ENCODE results near the gene SYT13. TPM values are rescaled to one million over a fixed set of nuclear protein-coding genes. Genes with fewer than 3 reads are reported as not detected.

The SYT13 gene, protein sequence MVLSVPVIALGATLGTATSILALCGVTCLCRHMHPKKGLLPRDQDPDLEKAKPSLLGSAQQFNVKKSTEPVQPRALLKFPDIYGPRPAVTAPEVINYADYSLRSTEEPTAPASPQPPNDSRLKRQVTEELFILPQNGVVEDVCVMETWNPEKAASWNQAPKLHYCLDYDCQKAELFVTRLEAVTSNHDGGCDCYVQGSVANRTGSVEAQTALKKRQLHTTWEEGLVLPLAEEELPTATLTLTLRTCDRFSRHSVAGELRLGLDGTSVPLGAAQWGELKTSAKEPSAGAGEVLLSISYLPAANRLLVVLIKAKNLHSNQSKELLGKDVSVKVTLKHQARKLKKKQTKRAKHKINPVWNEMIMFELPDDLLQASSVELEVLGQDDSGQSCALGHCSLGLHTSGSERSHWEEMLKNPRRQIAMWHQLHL
- 3.8 TPM for polyA plus RNA-seq (2013, experiment 1 of 2)
- 5.6 TPM for polyA plus RNA-seq (2013, experiment 2 of 2)

GRCh38 chr11:45285930-45286632, at the start of gene SYT13:
TSS of gene SYT13 (minus strand) at chr11:45286341. CDS start at chr11:45286207, 134 bp downstream.
- H3K4me3 ChIP-seq (ENCODE audit: low read length), result peak within 1 kb of the TSS; percentile 79

DNA sequence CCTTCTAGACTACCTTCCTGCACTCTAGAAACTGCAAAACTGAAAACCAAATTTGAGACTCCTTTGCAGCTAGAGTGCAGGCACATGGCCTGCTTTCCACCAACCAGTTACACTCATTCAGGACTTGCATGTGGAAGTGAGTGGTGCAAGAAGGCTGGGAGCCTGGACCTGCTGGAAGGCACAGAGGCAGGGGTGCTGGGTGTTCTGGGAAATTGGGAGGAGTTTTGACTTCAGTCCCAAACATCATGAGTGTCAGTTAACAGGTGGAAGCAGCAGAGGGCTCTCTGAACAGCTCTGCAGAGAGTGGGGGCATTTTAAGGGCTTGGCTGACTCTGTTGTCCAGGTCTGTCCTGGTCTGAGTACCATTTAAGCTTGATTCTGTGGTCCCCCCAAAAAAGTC, 49.3 kb upstream of the SYT13 start:
- no peak overlapping the region for H3K27ac ChIP-seq (ENCODE audit: low read depth, low read length)
- no peaks in the 10 kb centered on the region for H3K36me3 ChIP-seq (ENCODE audit: insufficient read depth, low read length)
- H3K27me3 ChIP-seq (ENCODE audit: insufficient read depth, low read length), result peaks cover 4% of the 10 kb centered on the region; the same call in 1 of the 2 replicates
- no peaks in the 10 kb centered on the region for H3K9me3 ChIP-seq (ENCODE audit: insufficient read depth, low read depth, low read length)
- peaks cover 7% of the 10 kb centered on the region for H3K4me1 ChIP-seq (ENCODE audit: insufficient read depth, low read length)
- H3K4me3 ChIP-seq (ENCODE audit: low read length), result no peak overlapping the region
- no peak overlapping the region for H3K9ac ChIP-seq (ENCODE audit: low read depth, low read length)

More at GRCh38 chr11:45285930-45286632, at the start of gene SYT13:
- peaks cover 24% of the 10 kb centered on the region for H3K27me3 ChIP-seq (ENCODE audit: insufficient read depth, low read length)
- 0 out of 2 replicates have a peak, but pooled peaks cover 8% of the 10 kb centered on the region for H3K4me1 ChIP-seq (ENCODE audit: insufficient read depth, low read length)
- no peaks in the 10 kb centered on the region for H3K9me3 ChIP-seq (ENCODE audit: insufficient read depth, low read depth, low read length)
- peak within 1 kb of the TSS; percentile 34; the same call in 1 of the 2 replicates for H3K9ac ChIP-seq (ENCODE audit: low read depth, low read length)
- 2% methylated on average over 44 of the region's 50 CpGs for WGBS
- 0 out of 2 replicates have a peak within 1 kb of the TSS, but pooled peaks have one; percentile 21 for H3K27ac ChIP-seq (ENCODE audit: low read depth, low read length)
- no peaks in the 10 kb centered on the region for H3K36me3 ChIP-seq (ENCODE audit: insufficient read depth, low read length)

- H3K27ac ChIP-seq (ENCODE audit: low read depth, low read length), result no peak overlapping the region
- 92% methylated on average over 5 of the region's 5 CpGs for WGBS
- H3K36me3 ChIP-seq (ENCODE audit: insufficient read depth, low read length), result no peaks in the 10 kb centered on the region
- peaks cover 4% of the 10 kb centered on the region; the same call in 1 of the 2 replicates for H3K27me3 ChIP-seq (ENCODE audit: insufficient read depth, low read length)
- no peaks in the 10 kb centered on the region for H3K9me3 ChIP-seq (ENCODE audit: insufficient read depth, low read depth, low read length)
- peaks cover 4% of the 10 kb centered on the region; the same call in 1 of the 2 replicates for H3K4me1 ChIP-seq (ENCODE audit: insufficient read depth, low read length)
- H3K4me3 ChIP-seq (ENCODE audit: low read length), result no peak overlapping the region
- H3K9ac ChIP-seq (ENCODE audit: low read depth, low read length), result no peak overlapping the region
Observed at GRCh38 chr11:45334836-45335235, 48.7 kb upstream of the SYT13 start.

DNA sequence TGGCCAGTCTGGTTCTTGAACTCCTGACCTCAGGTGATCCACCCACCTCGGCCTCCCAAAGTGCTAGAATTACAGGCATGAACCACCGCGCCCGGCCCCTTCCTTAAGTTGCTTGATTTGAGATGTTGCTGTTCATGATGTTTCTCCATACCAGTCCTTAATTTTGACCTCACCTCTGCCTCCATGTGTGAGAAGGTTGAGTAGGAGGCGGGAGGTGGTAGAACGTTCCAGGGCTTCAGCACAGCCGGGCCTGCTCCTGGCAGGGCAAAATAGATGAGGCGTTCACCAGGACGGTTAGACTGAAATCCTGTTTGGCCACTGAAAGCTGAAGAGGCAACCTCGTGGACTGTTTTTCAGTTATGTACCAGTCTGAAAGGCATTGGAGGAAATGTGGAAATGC, 48.3 kb upstream of the SYT13 start:
- WGBS, result 95% methylated on average over 10 of the region's 10 CpGs
- Histone ChIP-seq H3K9me3 (ENCODE audit: insufficient read depth, low read depth, low read length) (no peaks in the 10 kb centered on the region), H3K27ac (ENCODE audit: low read depth, low read length) (no peak overlapping the region), H3K36me3 (ENCODE audit: insufficient read depth, low read length) (no peaks in the 10 kb centered on the region), H3K4me3 (ENCODE audit: low read length) (no peak overlapping the region), H3K27me3 (ENCODE audit: insufficient read depth, low read length) (peaks cover 4% of the 10 kb centered on the region; the same call in 1 of the 2 replicates), H3K9ac (ENCODE audit: low read depth, low read length) (no peak overlapping the region), H3K4me1 (ENCODE audit: insufficient read depth, low read length) (peaks cover 4% of the 10 kb centered on the region; the same call in 1 of the 2 replicates)

DNA sequence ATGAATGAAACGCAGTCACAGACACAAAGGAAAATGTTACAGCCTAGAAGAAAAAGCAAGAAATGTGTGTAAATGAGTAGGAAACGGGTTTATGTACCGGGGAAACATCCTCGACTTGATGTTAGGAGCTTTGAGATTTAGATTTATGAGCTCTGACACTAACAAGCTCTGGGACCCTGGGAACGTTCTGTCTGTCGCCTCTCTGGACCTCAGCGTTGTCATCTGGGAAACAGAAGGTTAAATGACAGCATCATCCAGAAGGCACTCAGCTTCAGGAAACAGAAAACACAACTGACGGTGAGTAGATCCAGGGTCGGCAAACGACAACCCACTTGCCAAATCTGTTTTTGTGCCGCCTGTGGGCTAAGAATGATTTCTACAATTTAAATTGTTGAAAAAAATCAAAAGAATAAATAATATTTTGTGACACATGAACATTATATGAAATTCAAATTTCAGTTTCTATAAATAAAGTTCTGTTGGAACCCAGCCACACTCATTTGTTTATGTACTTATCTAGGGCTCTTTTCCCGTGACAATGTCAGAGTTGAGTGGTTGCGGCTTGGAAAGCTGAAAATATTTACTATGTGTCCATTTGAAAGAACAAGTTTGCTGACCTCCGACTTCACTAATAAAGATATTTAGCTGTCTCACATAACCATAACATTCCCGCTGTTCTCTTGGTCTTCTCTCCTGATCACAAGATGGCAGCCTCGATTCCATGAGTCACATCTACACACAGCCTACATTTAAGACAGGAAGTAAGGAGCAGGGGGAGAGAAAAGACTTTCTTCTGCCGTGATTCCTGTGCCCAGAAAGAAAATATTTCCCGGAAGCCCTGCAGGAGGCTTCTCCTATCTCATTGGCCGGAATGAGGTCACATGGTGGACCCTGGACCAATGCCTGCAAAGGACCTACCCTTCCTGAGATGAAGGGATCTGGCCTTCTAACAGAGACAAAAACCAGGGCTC, 47.1 kb upstream of the SYT13 start:
- 89% methylated on average over 19 of the region's 19 CpGs for WGBS
- no peak overlapping the region for H3K9ac ChIP-seq (ENCODE audit: low read depth, low read length)

DNA sequence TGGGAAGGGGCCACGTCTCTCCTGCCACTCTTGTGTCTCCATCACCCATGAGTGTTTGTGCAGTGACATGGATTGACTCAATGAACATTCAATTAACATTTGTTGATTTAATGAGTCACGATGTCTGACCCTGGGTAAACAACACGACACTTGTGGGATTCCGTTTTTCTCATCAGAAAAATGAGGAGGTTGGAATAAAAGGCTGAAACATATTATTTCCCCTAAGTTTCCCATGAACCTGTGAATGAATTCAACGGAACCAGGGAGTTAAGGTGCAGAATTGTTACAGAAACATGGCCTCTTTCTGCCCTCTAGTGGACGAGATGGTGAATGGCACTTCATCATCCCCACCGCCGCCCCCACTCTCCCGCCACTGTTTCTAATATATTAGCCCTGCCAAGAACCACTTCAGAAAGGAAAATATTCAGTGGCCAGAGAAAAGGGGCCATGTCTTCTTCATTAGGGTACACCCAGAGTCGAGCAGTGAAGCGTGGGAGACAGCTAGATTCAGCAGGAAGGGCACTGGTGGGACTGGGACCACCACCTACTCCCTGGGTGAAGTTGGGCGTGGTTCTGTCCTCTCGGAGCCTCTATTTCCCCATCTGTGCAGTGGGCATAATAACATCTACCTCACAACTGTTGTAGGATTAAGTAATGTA, 46.3 kb upstream of the SYT13 start:
- H3K36me3 ChIP-seq (ENCODE audit: insufficient read depth, low read length), result no peaks in the 10 kb centered on the region
- H3K27ac ChIP-seq (ENCODE audit: low read depth, low read length), result no peak overlapping the region
- H3K9me3 ChIP-seq (ENCODE audit: insufficient read depth, low read depth, low read length), result 0 out of 2 replicates have a peak, but pooled peaks cover 2% of the 10 kb centered on the region
- H3K9ac ChIP-seq (ENCODE audit: low read depth, low read length), result no peak overlapping the region
- peaks cover 4% of the 10 kb centered on the region; the same call in 1 of the 2 replicates for H3K4me1 ChIP-seq (ENCODE audit: insufficient read depth, low read length)
- H3K27me3 ChIP-seq (ENCODE audit: insufficient read depth, low read length), result peaks cover 4% of the 10 kb centered on the region
- no peak overlapping the region for H3K4me3 ChIP-seq (ENCODE audit: low read length)
- WGBS, result 28% methylated on average over 13 of the region's 13 CpGs

More for the DNA sequence above, 47.1 kb upstream of the SYT13 start:
- Histone ChIP-seq H3K4me3 (ENCODE audit: low read length) (no peak overlapping the region), H3K36me3 (ENCODE audit: insufficient read depth, low read length) (no peaks in the 10 kb centered on the region), H3K27ac (ENCODE audit: low read depth, low read length) (no peak overlapping the region), H3K4me1 (ENCODE audit: insufficient read depth, low read length) (peaks cover 4% of the 10 kb centered on the region; the same call in 1 of the 2 replicates), H3K27me3 (ENCODE audit: insufficient read depth, low read length) (peaks cover 4% of the 10 kb centered on the region), H3K9me3 (ENCODE audit: insufficient read depth, low read depth, low read length) (no peaks in the 10 kb centered on the region)

DNA sequence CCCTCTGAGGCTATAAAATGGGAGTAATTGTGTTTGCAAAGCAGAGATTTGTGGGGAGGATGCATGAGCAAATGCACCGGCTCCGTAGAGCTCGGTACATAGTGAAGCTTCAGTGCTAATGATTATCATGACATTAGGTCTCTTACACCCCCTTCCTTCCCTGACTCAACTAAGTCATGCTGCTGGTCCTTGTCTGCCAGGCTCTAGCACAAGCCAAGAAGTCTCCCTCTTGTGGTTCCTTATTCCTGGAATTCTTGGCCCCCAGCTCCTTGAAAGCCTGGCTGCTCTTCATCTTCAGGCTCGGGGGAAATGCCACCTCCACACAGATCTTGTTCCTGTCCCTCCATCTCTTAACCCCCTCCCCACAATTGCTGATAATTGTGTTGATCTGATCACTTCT, 45.7 kb upstream of the SYT13 start:
- Histone ChIP-seq H3K9ac (ENCODE audit: low read depth, low read length) (no peak overlapping the region), H3K4me3 (ENCODE audit: low read length) (no peak overlapping the region), H3K27ac (ENCODE audit: low read depth, low read length) (no peak overlapping the region), H3K27me3 (ENCODE audit: insufficient read depth, low read length) (peaks cover 4% of the 10 kb centered on the region), H3K9me3 (ENCODE audit: insufficient read depth, low read depth, low read length) (peaks cover 8% of the 10 kb centered on the region; the same call in 1 of the 2 replicates), H3K36me3 (ENCODE audit: insufficient read depth, low read length) (no peaks in the 10 kb centered on the region), H3K4me1 (ENCODE audit: insufficient read depth, low read length) (peaks cover 4% of the 10 kb centered on the region; the same call in 1 of the 2 replicates)
- 69% methylated on average over 4 of the region's 4 CpGs for WGBS

GRCh38 chr11:45328726-45329125, 42.6 kb upstream of the SYT13 start:
- 82% methylated on average over 3 of the region's 3 CpGs for WGBS
- Histone ChIP-seq H3K9ac (ENCODE audit: low read depth, low read length) (no peak overlapping the region), H3K27ac (ENCODE audit: low read depth, low read length) (no peak overlapping the region), H3K27me3 (ENCODE audit: insufficient read depth, low read length) (peaks cover 6% of the 10 kb centered on the region), H3K36me3 (ENCODE audit: insufficient read depth, low read length) (no peaks in the 10 kb centered on the region), H3K4me1 (ENCODE audit: insufficient read depth, low read length) (peaks cover 3% of the 10 kb centered on the region; the same call in 1 of the 2 replicates), H3K4me3 (ENCODE audit: low read length) (no peak overlapping the region), H3K9me3 (ENCODE audit: insufficient read depth, low read depth, low read length) (peaks cover 8% of the 10 kb centered on the region; the same call in 1 of the 2 replicates)

- Histone ChIP-seq H3K9ac (ENCODE audit: low read depth, low read length) (no peak overlapping the region), H3K27ac (ENCODE audit: low read depth, low read length) (no peak overlapping the region), H3K36me3 (ENCODE audit: insufficient read depth, low read length) (no peaks in the 10 kb centered on the region), H3K4me1 (ENCODE audit: insufficient read depth, low read length) (no peaks in the 10 kb centered on the region), H3K9me3 (ENCODE audit: insufficient read depth, low read depth, low read length) (peaks cover 8% of the 10 kb centered on the region; the same call in 1 of the 2 replicates), H3K4me3 (ENCODE audit: low read length) (no peak overlapping the region), H3K27me3 (ENCODE audit: insufficient read depth, low read length) (peaks cover 2% of the 10 kb centered on the region; the same call in 1 of the 2 replicates)
- 84% methylated on average over 5 of the region's 6 CpGs for WGBS
Observed at GRCh38 chr11:45324459-45324858, 38.3 kb upstream of the SYT13 start.

Measured in HUES64 (cell line).